ENCODE data around the gene HIGD1A. TPM values are rescaled to one million over a fixed set of nuclear protein-coding genes. Genes with fewer than 3 reads are reported as not detected.

Gene HIGD1A
- total and polyA plus RNA-seq, 12 donors: 179 to 399 (median 331) TPM

- WGBS, 2 donors: 97 to 100% methylated on average over 2 of the region's 2 CpGs
- DNase-seq: no peak
- Histone ChIP-seq H3K4me3 (no peak overlapping the region), H3K27ac (no peak overlapping the region), H3K36me3 (peaks cover 0 to 90% (median 7%) of the 10 kb centered on the region in 9 donors), H3K9me3 (no peaks in the 10 kb centered on the region), H3K27me3 (no peaks in the 10 kb centered on the region), H3K4me1 (peaks cover 0 to 15% (median 7%) of the 10 kb centered on the region in 9 donors)
- TF ChIP-seq, protein P1, sequence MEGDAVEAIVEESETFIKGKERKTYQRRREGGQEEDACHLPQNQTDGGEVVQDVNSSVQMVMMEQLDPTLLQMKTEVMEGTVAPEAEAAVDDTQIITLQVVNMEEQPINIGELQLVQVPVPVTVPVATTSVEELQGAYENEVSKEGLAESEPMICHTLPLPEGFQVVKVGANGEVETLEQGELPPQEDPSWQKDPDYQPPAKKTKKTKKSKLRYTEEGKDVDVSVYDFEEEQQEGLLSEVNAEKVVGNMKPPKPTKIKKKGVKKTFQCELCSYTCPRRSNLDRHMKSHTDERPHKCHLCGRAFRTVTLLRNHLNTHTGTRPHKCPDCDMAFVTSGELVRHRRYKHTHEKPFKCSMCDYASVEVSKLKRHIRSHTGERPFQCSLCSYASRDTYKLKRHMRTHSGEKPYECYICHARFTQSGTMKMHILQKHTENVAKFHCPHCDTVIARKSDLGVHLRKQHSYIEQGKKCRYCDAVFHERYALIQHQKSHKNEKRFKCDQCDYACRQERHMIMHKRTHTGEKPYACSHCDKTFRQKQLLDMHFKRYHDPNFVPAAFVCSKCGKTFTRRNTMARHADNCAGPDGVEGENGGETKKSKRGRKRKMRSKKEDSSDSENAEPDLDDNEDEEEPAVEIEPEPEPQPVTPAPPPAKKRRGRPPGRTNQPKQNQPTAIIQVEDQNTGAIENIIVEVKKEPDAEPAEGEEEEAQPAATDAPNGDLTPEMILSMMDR (IDR thresholded peaks at IDR 0.05): no peak
- intact Hi-C loops (cut with DNase I): loop anchor here in 2 of 10 donors (10.0 kb wide), 1 partner anchor 48 kb away; no protein-coding TSS in a partner anchor
- no peak for ATAC-seq
Observed at GRCh38 chr3:42786631-42787030, 17.7 kb downstream of the HIGD1A start.

GRCh38 chr3:42786212-42786611, 18.1 kb downstream of the HIGD1A start:
- peaks cover 0 to 16% (median 7%) of the 10 kb centered on the region in 9 donors for H3K4me1 ChIP-seq
- no peak for ATAC-seq

GRCh38 chr3:42780892-42781700, 23.2 kb downstream of the HIGD1A start:
- Histone ChIP-seq H3K9me3 (no peaks in the 10 kb centered on the region), H3K4me3 (no peak overlapping the region), H3K27me3 (no peaks in the 10 kb centered on the region), H3K27ac (no peak overlapping the region), H3K36me3 (peaks cover 0 to 51% (median 7%) of the 10 kb centered on the region in 9 donors), H3K4me1 (peaks cover 0 to 19% (median 1%) of the 10 kb centered on the region in 9 donors)
- TF ChIP-seq, protein P1 (IDR thresholded peaks at IDR 0.05): peak; percentile 66 to 84 (median 77)
- DNase-seq (peak in 1 of 2 donors; percentile 22), ATAC-seq (peak; percentile 51 to 82 (median 72))
- intact Hi-C loops (cut with DNase I): loop anchor here (1.0 to 10.0 kb wide), 8 partner anchors 51 to 101 kb away; no protein-coding TSS in a partner anchor
- WGBS, 2 donors: 55 to 58% methylated on average over 11 of the region's 11 CpGs

More at GRCh38 chr3:42786212-42786611, 18.1 kb downstream of the HIGD1A start:
- Histone ChIP-seq H3K27me3 (no peaks in the 10 kb centered on the region), H3K9me3 (no peaks in the 10 kb centered on the region), H3K4me3 (no peak overlapping the region), H3K36me3 (peaks cover 0 to 91% (median 7%) of the 10 kb centered on the region in 9 donors), H3K27ac (no peak overlapping the region)
- TF ChIP-seq, protein P1 (IDR thresholded peaks at IDR 0.05): no peak
- 19 to 47% methylated on average over 1 of the region's 1 CpG for WGBS, 2 donors
- intact Hi-C loops (cut with DNase I): loop anchor here in 2 of 10 donors (10.0 kb wide), 1 partner anchor 49 kb away; no protein-coding TSS in a partner anchor
- no peak for DNase-seq

GRCh38 chr3:42780398-42780797, 23.9 kb downstream of the HIGD1A start:
- WGBS, 2 donors: 75 to 79% methylated on average over 3 of the region's 3 CpGs
- intact Hi-C loops (cut with DNase I): loop anchor here (2.0 to 10.0 kb wide), 7 partner anchors 52 to 102 kb away; no protein-coding TSS in a partner anchor
- peaks cover 0 to 16% (median 0%) of the 10 kb centered on the region in 9 donors for H3K4me1 ChIP-seq
- no peak overlapping the region for H3K4me3 ChIP-seq
- no peaks in the 10 kb centered on the region for H3K27me3 ChIP-seq
- H3K9me3 ChIP-seq: no peaks in the 10 kb centered on the region
- TF ChIP-seq, protein P1 (IDR thresholded peaks at IDR 0.05): no peak
- ATAC-seq (no peak), DNase-seq (no peak)
- H3K36me3 ChIP-seq: peaks cover 0 to 47% (median 4%) of the 10 kb centered on the region in 9 donors
- H3K27ac ChIP-seq: no peak overlapping the region
